Midbrain (tissue), 1 donor: ENCODE data around the gene RAPGEF5.

Experiments
- DNase-seq: peaks from one replicate; lab custom pipeline; 2025; lab: John Stamatoyannopoulos, UW

Gene RAPGEF5

DNA sequence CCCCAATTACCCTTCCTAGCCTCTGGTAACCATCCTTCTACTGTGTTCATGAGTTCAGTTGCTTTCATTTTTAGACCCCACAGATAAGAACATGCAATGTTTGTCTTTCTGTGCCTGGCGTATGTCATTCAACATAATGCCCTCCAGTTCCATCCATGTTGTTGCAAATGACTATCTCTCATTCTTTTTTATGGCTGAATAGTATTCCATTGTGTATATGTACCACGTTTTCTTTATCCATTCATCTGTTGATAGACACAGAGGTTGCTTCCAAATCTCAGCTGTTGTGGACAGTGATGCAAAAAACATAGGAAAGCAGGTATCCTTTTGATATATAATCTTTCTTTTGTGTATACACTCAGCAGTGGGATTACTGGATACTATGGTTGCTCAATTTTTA, 51.2 kb downstream of the RAPGEF5 start:
- DNase-seq, result no peak

DNA sequence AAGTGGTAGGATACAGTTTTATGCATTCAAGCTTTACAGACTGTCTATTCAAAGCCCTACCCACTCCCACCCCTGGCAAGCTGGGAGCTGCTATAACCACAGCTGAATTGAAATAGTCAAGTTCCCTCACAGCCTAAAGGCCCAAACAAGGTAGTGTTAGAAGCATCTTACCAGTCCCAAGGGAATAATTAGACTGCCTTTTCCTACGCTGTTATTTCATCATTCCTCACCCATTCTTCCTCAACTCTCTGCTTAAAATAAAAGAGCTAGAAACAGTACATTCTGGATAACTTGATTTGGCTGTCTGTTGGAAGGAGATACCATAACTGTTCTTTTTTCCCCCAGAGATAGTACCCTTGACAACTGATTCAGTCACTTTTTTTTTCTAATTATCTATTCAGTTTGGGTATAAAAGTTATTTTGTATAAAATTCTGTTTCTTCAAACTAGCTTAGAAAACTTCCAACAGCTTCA, 54.0 kb downstream of the RAPGEF5 start:
- no peak for DNase-seq

- DNase-seq, result no peak
These were observed 54.8 kb downstream of the RAPGEF5 start for GRCh38 chr7:22302193-22302592.

DNA sequence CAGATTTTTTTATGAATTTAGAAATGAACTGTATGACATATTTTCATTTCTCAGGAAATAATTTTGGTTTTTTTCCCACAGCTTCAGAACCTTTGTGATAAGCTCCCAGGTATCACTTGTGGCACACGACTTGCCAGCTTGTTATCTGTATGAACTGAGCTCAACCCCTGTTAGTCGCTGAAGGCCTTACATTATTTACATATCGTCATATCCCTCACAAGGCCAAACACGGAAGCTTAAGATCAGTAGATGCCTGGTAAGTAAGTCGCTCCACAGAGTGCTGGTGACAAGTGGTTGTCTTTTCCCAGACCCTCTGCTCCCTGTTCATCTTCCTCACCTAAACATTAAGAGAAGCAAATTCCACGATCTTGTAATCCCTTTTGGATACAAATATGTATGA, 55.2 kb downstream of the RAPGEF5 start:
- DNase-seq, result no peak

DNA sequence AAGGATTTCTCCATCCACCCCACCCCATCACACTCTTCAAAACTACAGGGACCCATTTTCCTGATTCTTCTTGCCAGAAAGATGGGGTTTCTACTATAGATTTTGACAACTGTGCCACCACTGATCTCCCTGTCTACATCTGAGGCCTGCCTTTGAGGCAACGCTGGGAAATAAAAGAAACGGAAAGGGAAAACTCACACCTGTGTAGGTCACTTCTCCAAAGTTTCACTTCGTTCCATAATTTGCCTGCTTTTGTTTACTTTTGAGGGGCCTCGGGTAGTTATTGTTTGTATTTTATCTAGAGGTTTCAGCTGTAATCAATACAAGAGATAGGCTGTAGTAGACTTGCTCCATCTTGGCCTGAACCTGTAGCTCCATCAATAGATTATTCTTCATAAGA, 56.1 kb downstream of the RAPGEF5 start:
- DNase-seq, result no peak

- peak; percentile 36 for DNase-seq
These were observed 60.0 kb downstream of the RAPGEF5 start for GRCh38 chr7:22296916-22297315.

GRCh38 chr7:22296265-22296566, 60.7 kb downstream of the RAPGEF5 start:
- no peak for DNase-seq

DNA sequence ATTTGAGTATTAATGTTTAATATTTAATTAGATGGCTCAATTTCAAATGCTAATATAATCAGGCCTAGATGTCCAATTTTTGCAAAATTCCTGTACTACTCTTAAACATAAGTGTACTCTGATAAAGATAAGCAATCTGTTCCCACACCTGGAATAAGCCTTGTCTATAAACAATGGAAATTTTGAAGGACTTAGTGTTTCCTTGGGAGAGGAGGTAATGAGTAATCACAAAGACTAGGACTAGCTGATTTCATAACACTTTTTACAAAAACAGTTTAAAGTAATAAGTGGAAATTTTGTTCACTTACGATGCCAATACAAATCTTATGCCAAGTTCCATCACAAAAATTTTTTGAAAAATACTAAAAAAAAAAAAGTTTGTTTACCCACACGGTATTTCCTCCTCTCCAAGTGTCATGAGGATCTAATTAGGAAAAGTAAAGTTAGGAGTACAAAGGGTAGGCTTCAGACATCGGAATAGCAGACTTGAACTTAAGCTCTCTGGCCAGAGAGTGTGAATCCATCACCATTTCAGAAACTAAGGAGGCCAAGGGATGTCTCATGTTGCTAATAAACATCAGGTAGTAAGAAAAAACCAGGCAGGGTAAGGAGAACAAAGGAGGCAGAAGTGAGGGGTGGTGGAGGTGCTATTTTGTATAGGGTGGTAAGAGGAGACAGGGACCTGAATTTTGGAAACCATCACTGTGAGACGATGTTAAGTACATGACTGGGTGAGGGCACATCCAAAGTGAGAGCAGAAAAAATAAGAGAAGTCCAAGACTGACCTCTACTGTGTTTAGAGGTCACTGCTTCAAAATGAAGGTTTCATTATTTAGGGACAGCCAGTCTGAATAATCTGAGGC, 61.3 kb downstream of the RAPGEF5 start:
- DNase-seq, result peak; percentile 52

- no peak for DNase-seq
These were observed 64.4 kb downstream of the RAPGEF5 start for GRCh38 chr7:22292531-22292930.

- DNase-seq, result no peak
These were observed 65.0 kb downstream of the RAPGEF5 start for GRCh38 chr7:22291977-22292376.

DNA sequence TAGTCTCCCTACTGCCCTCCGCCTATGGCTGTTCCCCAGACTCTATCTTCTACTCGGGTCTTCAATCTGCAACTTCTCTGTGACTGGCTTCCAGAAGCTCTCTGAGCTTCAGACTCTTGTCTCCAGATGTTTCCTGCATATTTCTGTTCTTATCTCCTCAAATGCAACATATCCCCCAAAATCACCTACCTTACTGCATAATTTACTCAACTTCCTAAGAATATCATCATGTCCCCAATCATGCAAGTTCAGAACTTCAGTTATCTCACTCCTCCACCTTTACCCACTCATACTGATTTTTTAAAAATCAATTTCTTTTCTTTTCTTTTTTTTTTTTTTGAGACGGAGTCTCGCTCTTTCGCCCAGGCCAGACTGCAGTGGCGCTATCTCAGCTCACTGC, 68.8 kb downstream of the RAPGEF5 start:
- DNase-seq, result no peak

DNA sequence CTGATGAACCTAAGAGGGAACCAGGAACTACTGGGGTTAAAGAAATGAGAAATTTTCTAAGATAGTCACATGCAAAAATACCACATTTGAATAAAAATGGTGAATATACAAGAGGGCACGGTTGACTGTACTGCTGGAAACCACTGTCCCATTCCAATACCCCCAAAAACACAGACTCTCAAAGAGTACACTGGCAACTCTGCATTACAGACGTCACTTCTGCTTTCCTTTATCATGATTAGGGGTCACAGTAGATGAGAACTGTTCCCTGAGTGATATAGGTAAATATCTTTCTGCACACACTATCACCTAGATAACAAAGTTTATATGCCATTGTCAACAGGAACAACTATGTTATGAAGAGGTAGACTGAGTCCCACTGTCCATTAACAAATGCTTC, 69.5 kb downstream of the RAPGEF5 start:
- DNase-seq, result no peak

DNA sequence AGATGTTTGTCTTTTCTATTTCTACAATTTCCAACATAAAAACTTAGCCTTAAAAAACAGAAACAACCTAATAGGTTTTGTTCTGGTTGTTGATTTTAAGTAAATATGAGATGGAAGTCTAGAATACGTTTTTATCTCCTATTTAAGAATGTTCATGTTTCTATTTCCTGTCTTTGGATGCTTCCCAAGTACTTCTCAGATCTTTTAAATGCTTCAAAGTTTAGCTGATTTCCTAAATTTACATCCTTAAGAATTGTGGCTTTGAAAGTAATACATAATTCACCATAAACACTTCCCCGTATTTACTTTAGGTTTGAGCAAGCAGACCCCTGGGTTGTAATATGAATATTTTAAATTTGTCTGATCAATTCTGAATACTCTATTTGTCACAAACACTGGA, 70.5 kb downstream of the RAPGEF5 start:
- no peak for DNase-seq

DNA sequence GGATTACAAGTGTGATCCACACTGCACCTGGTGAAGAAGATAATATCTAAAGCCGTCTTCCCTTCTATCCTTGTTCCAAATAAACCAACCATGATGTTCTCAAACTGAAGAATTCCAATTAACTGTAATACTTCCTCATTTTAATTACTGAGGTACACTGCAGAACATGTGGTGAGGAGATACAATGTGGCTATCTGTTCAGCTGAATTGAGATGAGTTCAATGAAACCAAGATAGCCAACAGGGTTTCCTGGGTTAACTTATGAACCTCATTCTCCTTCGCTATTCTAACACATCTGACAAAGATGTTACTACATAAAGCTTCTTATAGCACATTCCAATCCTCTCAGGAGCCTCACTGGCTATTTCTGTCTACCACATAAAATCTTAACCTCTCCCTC, 75.5 kb downstream of the RAPGEF5 start:
- no peak for DNase-seq

DNA sequence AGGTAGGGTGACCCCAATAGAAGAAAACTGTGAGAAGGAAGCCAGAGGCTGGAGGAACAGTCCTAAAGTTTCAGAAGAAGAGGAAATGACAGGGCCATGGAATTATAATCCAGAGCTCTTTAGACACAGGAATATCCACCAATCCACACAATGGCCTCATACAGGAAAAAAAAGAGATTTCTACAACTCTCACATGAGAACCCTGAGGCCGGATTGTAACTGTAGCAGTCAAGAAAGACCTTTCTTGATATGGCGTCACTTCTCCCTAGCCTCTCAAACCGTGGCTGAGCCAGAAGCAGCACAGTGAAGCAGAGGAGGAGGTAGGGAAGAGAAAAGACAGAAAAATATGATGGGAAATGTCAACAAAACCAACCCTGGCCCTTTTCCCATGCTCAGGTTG, 76.9 kb downstream of the RAPGEF5 start:
- DNase-seq, result no peak

DNA sequence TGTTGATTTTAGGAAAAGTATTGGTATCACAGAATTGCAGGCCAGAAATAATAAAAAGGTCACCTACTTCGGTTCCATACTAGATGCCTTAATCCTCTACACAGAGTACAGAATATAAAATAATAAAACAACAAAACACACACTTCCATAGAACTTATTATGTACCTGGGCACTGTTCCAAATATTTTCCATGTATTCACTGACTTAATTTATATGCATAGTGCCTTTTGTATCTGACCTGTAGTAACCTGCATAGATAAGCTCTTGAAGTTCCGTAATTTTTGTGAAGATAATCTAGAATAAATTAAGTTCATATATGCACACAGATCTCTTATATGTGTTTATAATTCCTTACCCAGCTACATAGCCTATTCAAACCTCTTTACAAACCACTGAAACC, 78.3 kb downstream of the RAPGEF5 start:
- no peak for DNase-seq

- no peak for DNase-seq
These were observed 79.6 kb downstream of the RAPGEF5 start for GRCh38 chr7:22277375-22277774.

DNA sequence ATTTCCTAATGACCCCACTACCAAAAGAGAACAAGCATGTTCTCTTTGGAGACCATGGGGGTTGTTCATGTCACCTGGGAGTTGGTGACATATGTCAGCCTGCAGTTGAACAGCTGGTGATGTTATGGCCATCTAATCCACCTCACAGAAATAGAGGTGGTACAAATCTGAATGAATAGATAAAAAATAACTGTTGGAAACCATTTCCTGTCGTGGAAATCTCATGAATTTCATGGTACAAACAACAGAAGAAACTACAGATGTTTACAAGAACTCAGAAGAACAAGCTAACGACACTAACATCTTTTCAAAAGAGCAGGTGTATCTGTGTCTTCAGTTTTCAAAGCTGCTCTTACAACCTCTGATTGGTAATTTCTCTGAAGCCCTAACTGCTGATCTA, 81.3 kb downstream of the RAPGEF5 start:
- no peak for DNase-seq

DNA sequence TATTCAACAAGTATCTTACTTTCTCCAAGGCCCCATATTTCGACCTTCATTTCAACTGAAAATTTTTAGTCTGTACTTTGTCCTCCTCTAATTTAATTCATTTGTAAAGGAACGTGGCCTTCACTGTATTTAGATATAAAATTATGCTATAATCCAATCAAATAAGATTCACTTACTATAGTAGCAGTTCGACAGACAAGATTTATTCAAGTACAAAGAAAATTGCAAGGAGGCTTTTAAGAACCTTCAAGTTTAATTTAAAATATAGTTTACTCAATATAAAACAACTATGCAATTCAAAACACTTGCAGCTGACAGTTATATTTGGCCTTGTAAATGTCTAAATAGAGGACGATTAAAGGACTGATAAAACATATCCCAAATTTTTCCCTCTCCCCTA, 85.6 kb downstream of the RAPGEF5 start:
- DNase-seq, result no peak

DNA sequence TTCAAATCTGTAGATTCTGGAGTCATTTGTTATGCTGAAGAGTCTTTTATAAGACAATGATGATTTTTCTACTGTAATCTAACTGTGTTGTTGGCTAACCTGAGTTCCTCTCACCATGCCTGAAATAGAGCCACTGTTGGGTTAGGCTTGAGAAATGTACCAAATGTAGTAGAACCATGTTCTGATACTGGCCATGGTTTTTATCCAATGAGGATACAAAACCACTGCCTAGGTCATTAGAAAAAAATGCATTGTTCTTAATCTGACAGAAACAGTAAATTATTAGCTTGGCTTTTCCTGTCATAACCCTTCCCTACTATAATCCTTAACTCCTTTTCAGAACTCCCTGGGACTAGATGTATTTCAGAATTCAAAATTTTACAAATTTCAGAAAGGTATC, 86.6 kb downstream of the RAPGEF5 start:
- no peak for DNase-seq

GRCh38 chr7:22269963-22270362, 87.0 kb downstream of the RAPGEF5 start:
- DNase-seq, result no peak

DNA sequence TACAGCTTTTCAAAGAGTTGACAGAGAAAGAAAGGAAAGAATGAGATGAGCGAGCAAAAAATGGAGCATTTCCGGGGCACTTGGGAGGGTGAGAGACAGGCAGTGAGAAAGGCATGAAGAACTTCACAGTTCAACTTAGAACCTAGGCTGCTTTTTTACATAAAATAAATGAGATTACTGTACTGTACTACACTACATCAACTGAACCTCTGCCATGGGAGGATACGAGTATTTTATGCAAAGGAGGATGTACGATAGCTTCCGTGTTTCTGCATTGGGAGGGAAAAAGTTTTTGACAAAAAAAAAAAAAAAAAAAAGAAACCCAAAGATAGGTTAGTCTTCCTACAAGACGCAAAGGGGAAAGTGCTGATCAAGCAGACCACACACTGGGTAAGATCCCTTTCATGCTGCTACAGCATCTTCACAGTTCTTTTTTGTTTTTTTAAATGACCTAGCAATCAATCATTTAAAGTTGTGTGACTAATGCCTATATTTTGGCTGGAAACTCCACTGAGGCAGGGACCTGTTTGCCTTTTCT, 88.0 kb downstream of the RAPGEF5 start:
- DNase-seq, result no peak

DNA sequence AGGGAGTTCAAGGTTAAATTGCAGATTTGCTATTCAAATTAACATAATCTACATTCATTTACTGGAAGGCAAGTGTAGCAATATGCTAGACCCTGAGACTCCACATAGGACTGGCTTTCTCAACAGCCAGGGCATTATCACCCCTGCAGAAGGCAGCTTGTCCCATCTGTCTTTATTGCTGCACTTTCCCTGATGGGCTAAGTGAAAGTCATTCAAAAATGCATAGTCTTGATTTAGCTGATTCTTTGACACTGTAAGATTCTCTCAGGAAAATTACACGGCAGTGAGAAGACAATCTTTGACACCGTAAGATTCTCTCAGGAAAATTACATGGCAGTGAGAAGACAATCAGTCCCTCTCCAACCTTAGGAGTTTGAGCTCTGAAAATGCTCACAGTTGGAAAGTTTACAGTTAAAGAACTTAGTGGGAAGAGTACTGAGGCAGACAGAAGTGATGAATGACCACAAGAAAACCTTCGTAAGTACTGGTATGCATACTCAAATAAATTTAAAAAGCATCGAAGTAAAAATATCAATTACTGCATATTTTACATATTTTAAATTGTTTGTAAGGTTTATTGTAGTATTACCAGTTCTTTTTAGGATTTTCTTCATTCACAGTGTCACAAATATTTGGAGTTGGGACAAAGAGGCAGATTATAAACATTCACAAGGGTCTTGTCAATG, 88.9 kb downstream of the RAPGEF5 start:
- no peak for DNase-seq
